GM19351 (cell line): ENCODE data around the gene TIMM10.
"Not testable (repeated sequence)": the region's sequence is repeated elsewhere in the genome, so short reads cannot be mapped to it uniquely, and the experiment has no call there.

Source experiments
- ATAC-seq: cut with Tn5 transposase; IDR thresholded peaks from one replicate; pipeline ENCODE4 v1.9.1; 2021; ENCODE audit warnings: mild to moderate bottlenecking, moderate library complexity; ENCODE audit not compliant: unreplicated experiment

TIMM10 gene

DNA sequence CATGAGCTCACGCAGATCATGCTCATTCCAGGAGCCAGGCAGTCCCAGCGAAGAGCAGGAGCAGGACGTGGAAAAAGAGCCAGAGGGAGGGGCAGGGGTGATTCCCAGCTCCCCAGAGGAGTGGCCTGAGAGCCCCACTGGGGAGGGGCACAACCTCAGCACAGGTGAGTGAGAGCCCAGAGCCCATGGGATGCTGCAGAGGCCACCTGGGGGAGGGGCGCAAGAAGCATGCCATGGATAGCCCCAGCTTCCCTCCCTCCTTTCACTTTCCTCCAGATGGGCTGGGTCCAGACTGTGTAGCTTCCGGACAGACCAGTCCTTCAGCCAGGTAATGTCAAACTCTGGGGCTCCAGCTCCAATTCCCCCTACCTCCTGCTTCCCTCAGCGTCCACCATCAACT lies 13.0 kb upstream of the TIMM10 start:
- ATAC-seq: no peak

- no peak for ATAC-seq
Measured at GRCh38 chr11:57542582-57542981, 12.0 kb upstream of the TIMM10 start.

DNA sequence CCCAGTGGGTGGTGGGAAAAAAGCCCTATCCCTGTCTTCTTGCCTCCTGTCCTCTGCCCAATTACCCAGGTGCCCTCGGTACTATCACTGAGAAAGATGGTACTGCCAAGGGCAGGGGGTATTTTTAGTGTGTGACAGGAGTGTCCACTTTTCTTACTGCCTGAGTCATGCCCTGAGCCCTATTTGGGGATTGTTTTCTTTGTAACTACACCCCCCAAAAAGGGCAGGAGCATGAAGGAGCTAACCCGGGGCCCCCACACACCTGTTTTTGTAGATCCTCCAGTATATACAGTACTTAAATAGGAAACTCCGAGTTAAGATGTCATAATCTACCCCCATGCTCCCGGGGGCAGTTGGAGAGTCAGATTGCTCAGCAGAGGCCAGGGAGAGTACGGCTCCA lies 10.6 kb upstream of the TIMM10 start:
- ATAC-seq: no peak

DNA sequence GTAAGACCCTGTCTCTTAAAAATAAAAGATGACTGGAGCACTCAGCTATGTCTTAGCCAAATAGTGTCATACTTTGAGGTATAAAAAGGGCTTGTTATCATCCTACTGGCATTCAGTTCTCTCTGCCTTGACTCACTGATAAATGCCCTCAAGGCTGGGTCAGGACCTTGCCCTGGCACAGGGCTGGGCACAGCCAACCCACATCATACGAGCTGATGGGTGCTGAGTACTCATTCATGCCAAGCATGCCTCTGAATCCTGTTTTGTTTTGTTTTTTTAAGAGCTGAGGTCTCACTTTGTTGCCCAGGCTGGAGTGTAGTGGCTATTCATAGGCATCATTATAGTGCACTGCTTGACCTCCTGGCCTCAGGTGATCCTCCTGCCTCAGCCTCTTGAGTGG lies 8.8 kb upstream of the TIMM10 start:
- ATAC-seq: no peak

GRCh38 chr11:57536947-57537619 lies 6.5 kb upstream of the TIMM10 start, which contains the start of gene SMTNL1:
Gene SMTNL1, plus strand, starts transcription at chr11:57537595. Its CDS starts 5,048 bp downstream, at chr11:57542643.
- no peak for ATAC-seq

- not testable (repeated sequence) for ATAC-seq
Measured at GRCh38 chr11:57534449-57534848, 3.9 kb upstream of the TIMM10 start.

GRCh38 chr11:57530215-57530595 lies 349 bp downstream of the TIMM10 start:
- ATAC-seq: peak; percentile 6

DNA sequence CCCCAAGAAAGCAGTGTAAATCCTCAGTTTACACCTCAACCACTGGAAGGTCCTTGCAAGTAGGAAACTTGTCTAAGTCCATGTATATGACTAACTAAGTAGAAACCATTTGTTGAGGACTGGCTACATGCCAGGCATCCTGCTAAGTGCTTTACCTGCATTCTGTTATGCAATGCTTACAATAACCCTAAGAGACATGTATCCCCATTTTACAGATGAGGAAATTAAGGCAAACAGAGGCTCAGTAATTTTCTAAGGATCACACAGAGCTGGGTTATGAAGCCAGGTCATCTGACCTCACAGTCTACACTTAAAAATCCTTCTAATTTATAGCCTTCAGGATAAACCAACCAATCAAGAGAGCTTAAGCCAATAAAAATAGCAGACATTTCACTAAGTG lies 1.5 kb downstream of the TIMM10 start:
- ATAC-seq: no peak

DNA sequence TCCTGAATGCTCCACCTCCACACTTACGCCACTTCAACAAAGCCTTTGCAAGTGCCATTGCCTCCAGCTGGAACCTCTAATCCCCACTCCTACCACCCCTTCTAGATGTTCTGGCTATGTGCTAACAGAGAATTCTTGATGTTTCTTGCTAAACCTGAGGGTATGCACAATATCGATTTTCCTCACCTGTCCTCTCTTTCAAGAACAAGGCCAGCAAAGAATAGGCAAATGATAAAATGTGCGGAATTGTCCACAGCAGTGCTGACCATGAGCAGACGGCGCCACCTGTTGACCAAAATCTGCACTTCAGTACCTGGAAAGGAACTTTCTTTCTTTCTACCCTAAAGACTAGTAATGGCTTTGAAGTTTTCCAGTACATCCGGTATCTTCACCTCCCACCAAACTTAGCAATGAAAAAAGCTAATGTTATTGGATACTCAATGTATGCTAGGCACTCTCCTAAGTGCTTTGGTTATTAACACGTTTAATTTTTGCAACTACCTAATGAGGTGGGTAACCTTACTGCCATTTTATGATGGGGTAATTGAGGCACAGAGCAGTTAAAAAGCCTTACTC lies 3.4 kb downstream of the TIMM10 start:
- ATAC-seq: no peak

GRCh38 chr11:57523419-57523818 lies 7.1 kb downstream of the TIMM10 start:
- no peak for ATAC-seq

DNA sequence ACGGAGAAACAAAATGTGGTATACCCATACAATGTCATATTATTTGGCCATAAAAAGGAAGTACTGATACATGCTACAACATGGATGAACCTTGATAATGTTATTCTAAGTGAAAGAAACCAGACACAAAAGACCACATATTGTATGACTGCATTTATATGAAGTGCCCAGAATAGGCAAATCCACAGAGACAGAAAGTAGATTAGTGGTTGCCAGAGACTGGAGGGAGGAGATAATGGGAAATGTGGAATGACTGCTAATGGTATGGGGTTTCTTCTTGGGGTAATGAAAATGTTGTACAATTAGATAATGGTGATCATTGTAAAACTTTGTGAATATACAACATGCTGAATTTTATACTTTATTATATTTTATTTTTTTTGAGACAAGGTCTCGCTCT lies 9.4 kb downstream of the TIMM10 start:
- no peak for ATAC-seq

DNA sequence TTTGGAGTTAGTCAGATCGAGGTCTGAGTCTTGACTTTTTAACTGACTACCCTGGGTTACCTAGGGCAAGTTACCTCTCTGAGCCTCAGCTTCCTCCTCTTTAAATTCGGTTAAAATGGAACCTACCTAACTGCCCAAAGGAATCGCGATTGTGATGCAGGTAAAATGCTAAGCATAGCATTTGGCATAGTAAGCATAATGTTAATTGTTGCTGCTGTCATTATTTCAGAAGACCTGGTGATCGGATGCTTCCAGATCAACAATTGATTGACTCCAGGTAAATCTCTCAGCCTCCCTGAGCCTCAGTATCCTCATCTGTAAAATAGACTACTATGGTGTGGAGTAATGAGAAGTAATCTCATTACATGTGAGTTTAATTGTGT lies 14.5 kb downstream of the TIMM10 start:
- ATAC-seq: no peak

- peak; percentile 39 for ATAC-seq
Measured at GRCh38 chr11:57515332-57516060, 15.1 kb downstream of the TIMM10 start, which contains the start of gene SLC43A1. Gene SLC43A1, minus strand, starts transcription at chr11:57515702. Its CDS starts 1,591 bp downstream, at chr11:57514111.

- peak; percentile 42 for ATAC-seq
Measured at GRCh38 chr11:57514538-57515331, 15.8 kb downstream of the TIMM10 start.

DNA sequence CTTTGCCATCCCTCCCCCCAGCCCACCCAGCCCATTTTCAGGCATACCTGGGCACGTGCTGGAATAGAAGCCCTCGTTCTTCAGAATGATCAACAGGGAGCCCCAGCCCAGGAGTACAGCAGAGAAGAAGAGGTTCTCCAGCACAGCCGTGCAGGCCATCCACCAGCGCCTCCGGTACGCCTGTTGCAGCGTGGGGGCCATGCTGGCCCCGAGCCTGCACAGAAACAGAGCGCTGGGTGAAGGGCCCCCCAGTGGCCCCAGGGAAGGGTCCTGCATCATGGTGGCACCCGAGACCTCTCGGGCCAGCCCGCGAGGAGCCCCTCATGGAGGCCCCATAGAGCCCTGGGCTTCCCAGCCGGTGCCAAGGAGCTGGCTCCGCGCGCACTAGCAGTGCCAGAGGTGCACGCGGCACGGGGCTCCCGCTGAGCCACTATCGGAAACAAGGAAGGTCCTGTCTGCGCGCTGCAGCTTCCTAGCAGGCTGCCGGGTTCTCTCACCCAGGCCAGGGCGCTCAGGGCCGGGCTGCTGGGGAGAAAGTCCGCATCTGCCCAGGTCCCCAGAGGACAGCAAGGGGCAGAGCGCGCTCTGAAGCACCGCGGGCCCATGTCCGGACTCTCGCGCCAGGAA lies 16.5 kb downstream of the TIMM10 start:
- ATAC-seq: peak; percentile 41

DNA sequence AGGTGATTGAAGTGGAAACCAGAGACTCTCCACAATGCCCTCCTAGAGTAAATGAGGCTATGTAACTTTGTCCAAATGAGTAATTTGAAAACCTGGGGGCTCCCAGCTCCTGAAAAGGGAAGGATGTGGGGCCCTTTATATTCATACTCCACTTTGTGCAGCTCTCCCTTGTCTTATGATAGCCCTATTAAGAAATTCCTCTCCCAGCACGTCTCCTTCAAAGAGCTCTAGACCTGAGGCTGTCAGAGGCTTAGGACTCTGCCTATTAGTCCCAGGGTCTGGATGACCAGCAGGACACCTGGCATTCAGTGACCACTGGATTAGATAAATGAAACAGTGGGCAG lies 17.1 kb downstream of the TIMM10 start:
- ATAC-seq: no peak

DNA sequence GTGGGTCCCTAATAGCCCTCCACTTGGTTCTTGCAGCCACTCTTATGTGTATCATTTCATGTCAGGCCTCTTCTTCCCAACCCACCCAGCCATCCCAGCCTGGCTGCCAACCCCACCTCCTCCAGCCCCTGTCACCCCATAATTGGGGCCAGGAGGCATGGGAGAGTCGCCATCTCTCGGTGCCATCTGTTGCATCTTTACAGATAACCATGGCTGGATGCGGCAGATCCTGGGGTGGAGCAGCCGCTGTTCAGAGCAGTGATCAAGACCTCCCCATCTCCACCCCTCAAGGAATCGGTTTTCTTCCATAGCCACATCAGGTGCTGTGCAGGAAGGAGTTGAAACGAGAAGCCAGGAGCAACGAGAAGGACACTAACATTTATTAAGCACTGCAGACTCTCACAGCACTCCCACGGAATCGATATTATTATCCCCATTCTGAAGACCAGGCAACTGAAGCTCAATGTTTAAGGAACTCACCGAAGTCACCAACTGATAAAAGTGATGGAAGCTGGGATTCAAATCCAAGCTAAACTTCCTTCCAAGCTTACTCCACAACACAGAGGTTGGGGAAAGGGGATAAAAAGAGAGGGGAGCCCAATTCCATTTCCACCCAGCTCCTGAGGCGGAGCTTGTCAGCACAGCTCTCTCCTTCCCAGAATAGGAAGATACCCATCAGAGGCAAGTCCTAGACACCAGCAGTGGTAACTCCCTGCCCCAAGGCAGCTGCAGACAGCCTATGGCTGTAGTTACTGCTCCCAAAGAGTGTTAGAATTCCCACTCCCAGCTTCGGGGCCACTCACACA lies 17.7 kb downstream of the TIMM10 start:
- no peak for ATAC-seq

DNA sequence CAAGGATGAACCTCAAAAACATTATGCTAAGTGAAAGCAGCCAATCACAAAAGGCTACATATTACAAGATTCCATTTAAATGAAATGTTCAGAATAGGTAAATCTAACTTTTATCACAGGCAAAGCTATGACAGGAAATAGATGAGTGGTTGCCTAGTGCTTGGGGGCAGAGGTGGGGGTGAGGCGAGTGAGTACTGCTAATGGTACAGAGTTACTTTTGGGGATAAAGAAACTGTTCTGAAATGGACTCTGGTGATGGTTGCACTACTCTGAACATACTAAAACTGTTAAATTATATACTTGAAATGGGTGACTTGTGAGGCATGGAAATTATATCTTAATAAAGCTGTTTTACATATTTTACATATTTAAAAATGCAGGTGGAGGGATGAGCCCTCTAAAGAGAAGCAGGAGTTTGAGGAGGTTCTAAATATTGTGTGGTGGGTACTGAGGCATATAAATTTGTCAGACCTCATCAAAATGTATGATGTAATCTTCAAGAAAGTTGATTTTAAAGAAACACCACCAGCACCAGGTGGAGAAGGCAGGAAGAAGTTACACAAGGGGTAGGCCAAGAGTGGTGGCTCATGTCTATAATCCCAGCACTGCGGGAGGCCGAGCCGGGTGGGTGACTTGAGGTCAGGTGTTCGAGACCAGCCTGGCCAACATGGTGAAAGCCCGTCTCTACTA lies 18.7 kb downstream of the TIMM10 start:
- no peak for ATAC-seq

DNA sequence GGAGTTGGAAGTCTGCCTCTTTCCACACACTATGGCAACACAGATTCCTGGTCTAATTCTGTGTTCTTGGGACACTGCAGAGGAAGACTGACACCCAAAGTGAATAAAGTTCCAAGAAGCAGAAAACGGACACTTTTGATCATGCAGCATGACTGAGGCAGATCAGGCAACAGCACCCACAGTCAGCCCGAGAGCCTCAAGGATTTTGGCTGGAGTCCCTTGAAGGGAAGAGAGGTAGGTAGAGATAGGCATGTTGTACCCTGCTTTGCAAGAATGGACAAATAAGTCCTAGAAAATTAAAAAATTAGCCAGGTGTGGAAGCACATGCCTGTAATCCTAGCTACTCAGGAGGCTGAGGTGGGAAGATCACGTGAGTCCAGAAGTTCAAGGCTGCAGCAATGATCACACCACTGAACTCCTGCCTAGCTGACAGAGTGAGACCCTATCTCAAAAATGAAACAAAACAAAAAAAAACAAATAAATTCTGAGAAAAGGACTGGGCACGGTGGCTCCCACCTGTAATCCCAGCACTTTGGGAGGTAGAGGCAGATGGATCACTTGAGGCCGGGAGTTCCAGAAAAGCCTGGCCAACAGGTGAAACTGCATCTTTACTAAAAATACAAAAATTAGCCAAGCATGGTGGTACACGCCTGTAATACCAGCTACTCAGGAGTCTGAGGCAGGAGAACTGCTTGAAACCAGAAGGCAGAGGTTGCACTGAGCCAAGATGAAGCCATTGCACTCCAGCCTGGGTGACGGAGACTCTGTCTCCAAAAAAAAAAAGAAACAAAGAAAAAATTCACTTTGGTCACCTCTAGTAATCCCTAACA lies 22.0 kb downstream of the TIMM10 start:
- ATAC-seq: no peak
